HL-60 (cell line): Measurements from ENCODE around the gene HMCES.

Experiments used
- CTCF ChIP-seq: IDR thresholded peaks from one replicate; pipeline ENCODE4 v1.5.1; 2011; ENCODE audit warnings: low read length, control low read depth, inconsistent platforms; ENCODE audit not compliant: insufficient read depth
- POLR2AphosphoS5 ChIP-seq: IDR thresholded peaks from 2 replicates; pipeline ENCODE4 v1.6.1; 2012; ENCODE audit warnings: low read depth

DNA sequence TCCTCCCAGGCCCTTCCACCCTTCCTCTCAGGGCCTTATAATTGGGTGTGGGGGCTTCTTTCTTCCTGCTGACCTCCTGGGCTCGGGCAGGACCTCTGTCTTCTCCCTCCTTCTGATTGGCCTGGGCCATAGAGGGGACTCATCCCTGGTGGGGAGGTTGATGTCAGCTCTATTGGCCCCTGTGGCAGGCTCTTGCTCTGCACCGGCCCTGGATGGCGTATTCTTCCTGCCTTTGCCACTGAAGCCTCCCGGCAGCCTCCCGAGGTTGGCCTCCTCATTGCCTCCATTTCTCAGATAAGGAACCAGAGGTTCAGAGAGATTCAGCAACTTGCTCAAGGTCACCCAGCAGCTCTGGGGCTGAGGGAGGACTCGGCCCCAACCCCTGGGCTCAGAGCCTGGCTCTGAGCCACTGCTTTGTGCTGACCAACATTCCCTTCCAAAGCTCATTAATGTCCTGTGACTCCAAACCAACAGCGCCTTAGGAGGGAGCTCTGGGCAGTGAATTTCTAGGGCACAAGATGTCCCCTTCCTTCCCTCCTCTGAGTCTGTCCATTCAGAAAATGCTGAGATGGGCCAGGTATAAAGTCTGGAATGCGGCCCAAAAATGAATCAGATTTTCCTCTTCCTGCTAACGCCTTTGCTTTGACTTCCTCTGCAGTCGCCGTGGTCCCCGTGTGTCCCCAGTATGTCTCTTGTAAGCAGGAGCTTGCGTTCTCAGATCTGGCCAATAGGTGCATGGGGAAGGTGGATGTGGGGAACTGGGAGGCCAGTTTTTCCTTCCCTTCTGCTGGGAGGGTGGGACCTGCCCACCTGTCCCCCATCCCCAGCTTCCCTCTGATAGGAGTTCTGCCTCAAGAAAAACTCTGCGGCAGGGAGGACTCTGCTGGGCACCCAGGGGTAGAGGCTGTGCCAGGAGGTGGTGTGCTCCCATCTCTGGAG lies 74.2 kb downstream of the HMCES start:
- TF ChIP-seq CTCF (no peak), POLR2AphosphoS5 (no peak)
